Loucy (cell line): ENCODE data around the gene GPR15LG.
"Not testable (repeated sequence)": the region's sequence is repeated elsewhere in the genome, so short reads cannot be mapped to it uniquely, and the experiment has no call there.

Experiments
- H2AFZ ChIP-seq: fragments of 200-600 bp; sonication (generic); 2 replicates; pipeline ENCODE4 v1.6.0; 2016; ENCODE audit warnings: antibody characterized with exemption, mild to moderate bottlenecking, low read length, moderate library complexity
- H3F3A ChIP-seq: fragments of 200-600 bp; 2 replicates; pipeline ENCODE4 v1.6.0; 2016; ENCODE audit warnings: antibody characterized with exemption, low read depth, mild to moderate bottlenecking
- H3K27me3 ChIP-seq: fragments of 200-600 bp; sonication (generic); 2 replicates; pipeline ENCODE4 v1.6.1; 2014; ENCODE audit warnings: low read length, mild to moderate bottlenecking; ENCODE audit not compliant: insufficient read depth, poor library complexity, severe bottlenecking
- H3K36me3 ChIP-seq: fragments of 200-600 bp; sonication (generic); 2 replicates; pipeline ENCODE4 v1.6.1; 2016; ENCODE audit warnings: low read length; ENCODE audit not compliant: insufficient read depth
- H3K4me1 ChIP-seq: fragments of 200-600 bp; sonication (generic); 2 replicates; pipeline ENCODE4 v1.5.1; 2014; ENCODE audit warnings: low read length, mild to moderate bottlenecking; ENCODE audit not compliant: insufficient read depth, poor library complexity, severe bottlenecking
- H3K4me2 ChIP-seq: fragments of 200-600 bp; sonication (generic); 2 replicates; pipeline ENCODE4 v1.6.0; 2014; ENCODE audit warnings: antibody characterized with exemption, low read length, low read depth, mild to moderate bottlenecking; ENCODE audit not compliant: poor library complexity, severe bottlenecking
- H3K4me3 ChIP-seq: fragments of 200-600 bp; sonication (generic); 2 replicates; pipeline ENCODE4 v1.5.1; 2014; ENCODE audit warnings: low read length, mild to moderate bottlenecking, mixed read lengths; ENCODE audit not compliant: poor library complexity, severe bottlenecking
- H3K79me2 ChIP-seq: fragments of 200-600 bp; sonication (generic); 2 replicates; pipeline ENCODE4 v1.6.1; 2014; ENCODE audit warnings: low read length; ENCODE audit not compliant: insufficient read depth
- H3K9ac ChIP-seq: fragments of 200-600 bp; sonication (generic); 2 replicates; pipeline ENCODE4 v1.6.0; 2014; ENCODE audit warnings: mild to moderate bottlenecking, low read depth, low read length, moderate library complexity; ENCODE audit not compliant: poor library complexity, severe bottlenecking
- H3K9me2 ChIP-seq: fragments of 200-600 bp; sonication (generic); replicated peaks from 2 replicates; pipeline ENCODE4 v1.6.1; 2016; ENCODE audit warnings: low read depth, low read length, mixed read lengths
- H3K9me3 ChIP-seq: fragments of 200-600 bp; sonication (generic); 2 replicates; pipeline ENCODE4 v1.6.1; 2014; ENCODE audit warnings: mild to moderate bottlenecking, antibody characterized with exemption, low read length, low read depth; ENCODE audit not compliant: insufficient read depth
- H4K20me1 ChIP-seq: fragments of 200-600 bp; sonication (generic); 2 replicates; pipeline ENCODE4 v1.6.0; 2014; ENCODE audit warnings: antibody characterized with exemption, low read length, mild to moderate bottlenecking; ENCODE audit not compliant: insufficient read depth, poor library complexity, severe bottlenecking
- EZH2phosphoT487 ChIP-seq: fragments of 200-600 bp; IDR thresholded peaks from 2 replicates; pipeline ENCODE4 v1.6.1; 2018; ENCODE audit warnings: antibody characterized with exemption, mild to moderate bottlenecking, moderate library complexity, borderline replicate concordance
- TF ChIP-seq, protein P1 (sequence below): fragments of 200-600 bp; sonication (generic); conservative IDR thresholded peaks from 2 replicates; pipeline ENCODE4 v1.5.1; 2014; ENCODE audit warnings: mild to moderate bottlenecking, antibody characterized with exemption, low read length

GPR15LG gene

GRCh38 chr10:84140036-84140379, 33.6 kb upstream of the GPR15LG start:
- Histone ChIP-seq H3K27me3 (peaks cover 26% of the 10 kb centered on the region), H3F3A (no peaks in the 10 kb centered on the region), H2AFZ (no peak overlapping the region), H3K4me1 (peaks cover 29% of the 10 kb centered on the region), H3K36me3 (peaks cover 24% of the 10 kb centered on the region), H4K20me1 (peaks cover 27% of the 10 kb centered on the region), H3K9ac (peak overlapping the region; percentile 92), H3K9me2 (no peaks in the 10 kb centered on the region), H3K4me2 (peak overlapping the region; percentile 82), H3K9me3 (no peaks in the 10 kb centered on the region), H3K4me3 (peak overlapping the region; percentile 99), H3K79me2 (peaks cover 23% of the 10 kb centered on the region)
- TF ChIP-seq, protein P1, sequence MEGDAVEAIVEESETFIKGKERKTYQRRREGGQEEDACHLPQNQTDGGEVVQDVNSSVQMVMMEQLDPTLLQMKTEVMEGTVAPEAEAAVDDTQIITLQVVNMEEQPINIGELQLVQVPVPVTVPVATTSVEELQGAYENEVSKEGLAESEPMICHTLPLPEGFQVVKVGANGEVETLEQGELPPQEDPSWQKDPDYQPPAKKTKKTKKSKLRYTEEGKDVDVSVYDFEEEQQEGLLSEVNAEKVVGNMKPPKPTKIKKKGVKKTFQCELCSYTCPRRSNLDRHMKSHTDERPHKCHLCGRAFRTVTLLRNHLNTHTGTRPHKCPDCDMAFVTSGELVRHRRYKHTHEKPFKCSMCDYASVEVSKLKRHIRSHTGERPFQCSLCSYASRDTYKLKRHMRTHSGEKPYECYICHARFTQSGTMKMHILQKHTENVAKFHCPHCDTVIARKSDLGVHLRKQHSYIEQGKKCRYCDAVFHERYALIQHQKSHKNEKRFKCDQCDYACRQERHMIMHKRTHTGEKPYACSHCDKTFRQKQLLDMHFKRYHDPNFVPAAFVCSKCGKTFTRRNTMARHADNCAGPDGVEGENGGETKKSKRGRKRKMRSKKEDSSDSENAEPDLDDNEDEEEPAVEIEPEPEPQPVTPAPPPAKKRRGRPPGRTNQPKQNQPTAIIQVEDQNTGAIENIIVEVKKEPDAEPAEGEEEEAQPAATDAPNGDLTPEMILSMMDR = no peak
- TF ChIP-seq EZH2phosphoT487 = no peak

DNA sequence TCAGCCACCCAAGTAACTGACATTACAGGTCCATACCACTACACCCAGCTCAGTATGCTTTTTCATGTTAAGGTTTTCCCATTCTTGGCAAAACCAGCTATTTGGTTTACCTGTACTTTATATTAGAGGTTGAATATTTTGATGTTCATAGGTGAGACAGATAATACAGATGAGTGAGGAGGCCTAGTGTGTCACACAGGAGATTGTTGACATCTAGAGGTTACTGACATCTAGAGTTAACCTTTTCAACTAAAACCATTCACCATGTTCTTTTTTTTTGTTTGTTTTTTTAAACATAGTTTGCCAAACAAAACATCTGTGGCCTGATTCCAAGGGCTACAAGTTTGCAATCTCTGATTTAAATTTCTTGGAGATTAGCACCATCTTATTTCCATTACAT, 26.3 kb upstream of the GPR15LG start:
- Histone ChIP-seq H4K20me1 (peaks cover 7% of the 10 kb centered on the region), H3K36me3 (peaks cover 79% of the 10 kb centered on the region), H3K79me2 (no peaks in the 10 kb centered on the region; the same call in none of the 2 replicates), H2AFZ (no peak overlapping the region), H3K27me3 (no peaks in the 10 kb centered on the region), H3K4me2 (no peak overlapping the region), H3F3A (no peaks in the 10 kb centered on the region), H3K9ac (no peak overlapping the region), H3K9me3 (no peaks in the 10 kb centered on the region), H3K4me1 (peaks cover 3% of the 10 kb centered on the region), H3K4me3 (no peak overlapping the region), H3K9me2 (no peaks in the 10 kb centered on the region)
- no peak for TF ChIP-seq EZH2phosphoT487
- TF ChIP-seq, protein P1 = no peak

DNA sequence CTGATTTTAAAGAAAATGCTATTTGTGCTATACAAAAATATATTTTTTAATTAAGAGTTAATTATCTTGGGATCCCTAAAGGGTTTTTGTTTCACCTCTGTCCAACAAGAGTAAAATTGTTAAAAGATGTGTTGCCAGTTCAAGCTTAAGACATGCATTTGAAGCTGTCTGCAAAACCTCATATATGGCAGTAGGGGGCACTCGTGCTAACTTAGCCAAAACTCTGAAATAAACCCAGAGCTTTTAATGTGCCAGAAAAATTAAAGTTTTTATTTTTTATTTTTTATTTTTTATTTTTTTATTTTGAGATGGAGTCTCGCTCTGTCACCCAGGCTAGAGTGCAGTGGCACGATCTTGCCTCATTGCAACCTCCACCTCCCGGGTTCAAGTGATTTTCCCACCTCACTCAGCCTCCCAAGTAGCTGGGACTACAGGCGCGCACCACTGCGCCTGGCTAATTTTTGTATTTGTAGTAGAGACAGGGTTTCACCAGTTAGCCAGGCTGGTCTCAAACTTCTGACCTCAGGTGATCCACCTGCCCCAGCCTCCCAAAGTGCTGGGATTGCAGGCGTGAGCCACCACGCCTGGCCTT, 25.5 kb upstream of the GPR15LG start:
- H3K27me3 ChIP-seq, H3K9me3 ChIP-seq, H3K79me2 ChIP-seq, H3K9me2 ChIP-seq, H3F3A ChIP-seq, H2AFZ ChIP-seq, H3K9ac ChIP-seq, H3K4me1 ChIP-seq, H3K4me3 ChIP-seq, H3K4me2 ChIP-seq, H4K20me1 ChIP-seq: not testable (repeated sequence)
- H3K36me3 ChIP-seq = peaks cover 82% of the 10 kb centered on the region
- TF ChIP-seq, protein P1 = peak; percentile 54
